GM08714 (cell line): Measurements from ENCODE around the gene SLC26A8.

Source experiments
- H3K4me3 ChIP-seq: fragments of 200-500 bp; sonication (Bioruptor generic); 2 replicates; pipeline ENCODE4 v1.5.1; 2014; ENCODE audit warnings: mild to moderate bottlenecking, low read length, inconsistent platforms
- ZNF274 ChIP-seq: IDR thresholded peaks from 2 replicates; pipeline ENCODE4 v1.6.1; 2012; ENCODE audit warnings: mild to moderate bottlenecking, low read depth, low read length

SLC26A8 gene

DNA sequence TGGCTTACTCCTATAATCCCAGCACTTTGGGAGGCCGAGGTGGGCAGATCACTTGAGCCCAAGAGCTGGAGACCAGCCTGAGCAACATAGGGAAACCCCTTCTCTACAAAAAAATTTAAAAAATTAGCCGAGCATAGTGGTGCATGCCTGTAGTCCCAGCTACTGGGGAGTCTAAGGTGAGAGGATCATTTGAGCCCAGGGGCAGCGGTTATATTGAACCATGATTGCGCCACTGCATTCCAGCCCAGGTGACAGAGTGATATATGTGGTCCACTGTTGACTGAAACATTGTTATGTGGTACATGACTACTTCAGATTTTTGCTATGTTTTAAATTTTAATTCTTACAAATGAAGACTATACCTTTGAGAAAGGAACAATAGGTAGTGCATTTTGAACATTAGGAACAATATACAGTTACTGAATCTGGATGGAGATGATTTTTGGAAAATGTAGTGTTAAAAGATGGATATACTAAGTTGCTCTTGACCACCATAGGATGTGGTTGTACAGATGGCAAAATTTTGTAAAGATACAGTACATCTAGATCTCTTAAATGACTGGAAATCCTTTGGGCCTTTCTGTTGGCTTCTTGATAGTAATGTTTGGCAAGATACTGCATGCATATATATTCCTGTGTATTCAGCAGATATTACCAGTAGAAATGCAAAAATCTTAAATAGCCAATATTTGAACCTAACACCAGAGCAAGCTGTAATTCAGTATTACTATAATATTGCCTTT lies 39.0 kb upstream of the SLC26A8 start:
- TF ChIP-seq ZNF274, result no peak
- H3K4me3 ChIP-seq, result no peak overlapping the region

DNA sequence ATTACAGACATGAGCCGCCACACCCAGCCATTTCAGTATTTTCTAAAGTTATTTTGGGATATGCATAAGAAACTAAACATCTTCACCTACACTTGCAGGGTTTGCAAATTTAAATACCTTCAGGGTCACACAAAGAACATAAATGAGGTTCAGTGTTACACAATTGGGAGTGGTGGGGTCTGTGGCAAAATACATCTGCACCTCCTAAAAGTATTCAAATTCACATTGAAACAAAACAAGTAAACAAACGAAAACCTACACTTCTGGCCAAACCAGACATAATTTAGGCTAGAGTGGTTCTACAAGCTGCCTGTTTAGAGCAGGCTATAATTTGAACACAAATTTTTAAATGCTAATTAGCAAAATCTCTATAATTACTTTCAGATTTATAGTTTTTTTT lies 37.8 kb upstream of the SLC26A8 start:
- TF ChIP-seq ZNF274, result no peak
- no peak overlapping the region for H3K4me3 ChIP-seq

- no peak for TF ChIP-seq ZNF274
Observed at GRCh38 chr6:36061236-36061635, 36.8 kb upstream of the SLC26A8 start.

GRCh38 chr6:36056178-36056577 lies 31.7 kb upstream of the SLC26A8 start:
- no peak overlapping the region for H3K4me3 ChIP-seq
- TF ChIP-seq ZNF274, result no peak

More at GRCh38 chr6:36061236-36061635, 36.8 kb upstream of the SLC26A8 start:
- H3K4me3 ChIP-seq, result no peak overlapping the region

GRCh38 chr6:36054956-36055355 lies 30.5 kb upstream of the SLC26A8 start:
- no peak for TF ChIP-seq ZNF274
- H3K4me3 ChIP-seq, result no peak overlapping the region

GRCh38 chr6:36054415-36054814 lies 30.0 kb upstream of the SLC26A8 start:
- no peak for TF ChIP-seq ZNF274
- no peak overlapping the region for H3K4me3 ChIP-seq

DNA sequence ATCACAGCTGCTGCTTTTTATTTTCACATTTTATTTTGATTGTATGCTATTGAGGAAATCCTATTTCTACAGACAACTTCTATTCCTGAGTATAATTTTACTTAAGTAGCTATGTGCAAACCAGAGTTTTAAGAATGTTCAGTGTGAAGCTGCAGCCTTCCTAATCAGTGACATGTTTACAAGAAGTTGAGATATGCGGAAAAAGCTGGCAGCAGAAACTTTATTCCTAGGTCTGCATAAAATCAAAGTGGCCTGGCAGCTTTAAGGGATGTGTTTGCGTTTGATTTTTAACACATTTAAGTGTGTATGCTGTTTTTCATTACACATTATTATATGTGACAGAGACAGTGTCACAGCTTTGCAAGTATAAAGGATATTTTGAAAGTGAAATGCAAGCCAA lies 29.4 kb upstream of the SLC26A8 start:
- no peak for TF ChIP-seq ZNF274
- no peak overlapping the region for H3K4me3 ChIP-seq

DNA sequence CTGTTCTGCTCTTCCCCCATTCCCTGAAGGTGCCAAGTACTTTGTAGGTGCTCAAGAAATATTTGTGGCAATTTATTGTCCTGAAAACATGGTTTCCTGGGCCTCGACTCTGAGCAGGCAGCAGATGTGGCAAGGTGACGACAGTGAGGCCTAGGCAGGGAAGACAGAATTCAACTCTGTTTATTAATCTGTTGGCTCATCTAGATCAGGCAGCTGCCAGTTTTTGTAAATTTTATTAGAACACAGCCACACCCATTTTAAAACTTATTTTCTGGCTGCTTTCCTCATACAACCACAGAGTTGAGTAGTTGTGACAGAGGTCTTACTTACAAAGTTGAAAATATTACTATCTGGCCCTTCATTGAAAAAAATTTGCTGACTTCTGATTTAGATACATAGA lies 27.7 kb upstream of the SLC26A8 start:
- no peak overlapping the region for H3K4me3 ChIP-seq
- no peak for TF ChIP-seq ZNF274

- H3K4me3 ChIP-seq, result no peak overlapping the region
- TF ChIP-seq ZNF274, result no peak
Observed at GRCh38 chr6:36050947-36051710, 26.7 kb upstream of the SLC26A8 start.

DNA sequence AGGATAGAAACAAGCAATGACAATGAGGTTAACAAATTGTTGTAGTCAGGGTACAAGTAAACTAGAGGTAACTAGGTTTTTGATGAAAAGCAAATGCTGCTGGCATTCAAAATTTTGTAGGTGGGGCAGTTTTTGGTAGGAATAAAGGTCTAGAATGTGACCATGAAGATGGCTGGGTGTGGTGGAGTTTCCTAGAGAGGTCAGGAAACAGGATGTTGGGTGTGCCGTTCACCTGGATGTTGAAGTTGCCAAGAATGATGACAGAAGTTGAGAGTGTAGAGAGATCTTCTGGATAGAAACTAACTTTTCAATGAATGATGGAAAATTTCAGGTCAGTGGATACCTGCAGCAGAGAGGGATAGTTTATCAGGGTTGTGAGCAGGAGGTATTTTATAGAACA lies 25.9 kb upstream of the SLC26A8 start:
- no peak for TF ChIP-seq ZNF274
- H3K4me3 ChIP-seq, result no peak overlapping the region

- TF ChIP-seq ZNF274, result no peak
- H3K4me3 ChIP-seq, result no peak overlapping the region
Observed at GRCh38 chr6:36049582-36049981, 25.1 kb upstream of the SLC26A8 start.

GRCh38 chr6:36042618-36043260 lies 18.3 kb upstream of the SLC26A8 start:
- TF ChIP-seq ZNF274, result no peak
- no peak overlapping the region for H3K4me3 ChIP-seq

DNA sequence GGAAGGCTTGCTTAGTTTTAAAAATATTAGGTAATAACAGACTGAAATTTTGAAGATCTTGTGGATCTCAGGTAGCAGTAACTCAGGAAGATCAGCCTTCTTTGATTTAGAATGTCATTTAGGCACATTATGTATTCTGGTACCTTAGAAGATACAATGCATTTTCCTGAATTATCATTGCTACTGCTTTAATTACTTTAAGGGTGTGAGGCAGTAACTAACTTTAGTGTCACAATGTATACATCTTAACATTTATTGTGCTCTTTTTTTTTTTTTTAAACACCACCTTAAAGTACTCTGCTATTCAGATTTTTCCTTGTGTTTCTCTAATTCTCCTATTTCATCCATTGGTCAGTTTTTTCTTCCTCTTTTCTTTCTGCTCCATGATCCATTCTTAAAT lies 16.5 kb upstream of the SLC26A8 start:
- no peak overlapping the region for H3K4me3 ChIP-seq
- no peak for TF ChIP-seq ZNF274

- TF ChIP-seq ZNF274, result no peak
- no peak overlapping the region for H3K4me3 ChIP-seq
Observed at GRCh38 chr6:36039112-36039511, 14.7 kb upstream of the SLC26A8 start.
